ENCODE results near the gene UBIAD1.

The UBIAD1 gene

GRCh38 chr1:11252538-11252937, 20.5 kb upstream of the UBIAD1 start:
- no peak overlapping the region for H3K4me3 ChIP-seq (ENCODE audit: low read depth, low read length)
- H3K36me3 ChIP-seq (ENCODE audit: control insufficient read depth, insufficient read depth, low read length), result no peaks in the 10 kb centered on the region
- H3K4me1 ChIP-seq, result no peaks in the 10 kb centered on the region
- TF ChIP-seq CTCF (IDR thresholded peaks at IDR 0.05), result no peak
- no peaks in the 10 kb centered on the region for H3K27me3 ChIP-seq (ENCODE audit: control insufficient read depth, insufficient read depth, low read length)
- H3K9ac ChIP-seq, result no peak overlapping the region
- H3K4me2 ChIP-seq (ENCODE audit: low read length), result no peak overlapping the region
- H3K9me3 ChIP-seq (ENCODE audit: control insufficient read depth, low read length), result no peaks in the 10 kb centered on the region
- no peaks in the 10 kb centered on the region for H3K79me2 ChIP-seq
- H3K27ac ChIP-seq, result no peak overlapping the region
- H2AFZ ChIP-seq, result no peak overlapping the region

- no peak overlapping the region for H3K27ac ChIP-seq
- no peaks in the 10 kb centered on the region for H3K4me1 ChIP-seq
- no peak overlapping the region for H3K9ac ChIP-seq
- H3K9me3 ChIP-seq (ENCODE audit: control insufficient read depth, low read length), result no peaks in the 10 kb centered on the region
- no peaks in the 10 kb centered on the region for H3K79me2 ChIP-seq
- no peak overlapping the region for H2AFZ ChIP-seq
- no peak overlapping the region for H3K4me2 ChIP-seq (ENCODE audit: low read length)
- no peaks in the 10 kb centered on the region for H3K36me3 ChIP-seq (ENCODE audit: control insufficient read depth, insufficient read depth, low read length)
- no peak for TF ChIP-seq CTCF (IDR thresholded peaks at IDR 0.05)
- no peaks in the 10 kb centered on the region for H3K27me3 ChIP-seq (ENCODE audit: control insufficient read depth, insufficient read depth, low read length)
- no peak overlapping the region for H3K4me3 ChIP-seq (ENCODE audit: low read depth, low read length)
Observed at GRCh38 chr1:11253226-11253625, 19.8 kb upstream of the UBIAD1 start.

- H3K9ac ChIP-seq, result no peak overlapping the region
- H3K27me3 ChIP-seq (ENCODE audit: control insufficient read depth, insufficient read depth, low read length), result no peaks in the 10 kb centered on the region
- H3K9me3 ChIP-seq (ENCODE audit: control insufficient read depth, low read length), result no peaks in the 10 kb centered on the region
- H3K4me1 ChIP-seq, result no peaks in the 10 kb centered on the region
- H2AFZ ChIP-seq, result no peak overlapping the region
- no peak overlapping the region for H3K27ac ChIP-seq
- H3K36me3 ChIP-seq (ENCODE audit: control insufficient read depth, insufficient read depth, low read length), result no peaks in the 10 kb centered on the region
- no peak overlapping the region for H3K4me3 ChIP-seq (ENCODE audit: low read depth, low read length)
- peaks cover under 1% of the 10 kb centered on the region for H3K79me2 ChIP-seq
- H3K4me2 ChIP-seq (ENCODE audit: low read length), result no peak overlapping the region
- no peak for TF ChIP-seq CTCF (IDR thresholded peaks at IDR 0.05)
Observed at GRCh38 chr1:11256299-11256698, 16.7 kb upstream of the UBIAD1 start.

- H2AFZ ChIP-seq, result peak within 1 kb of the TSS; percentile 88
- H3K79me2 ChIP-seq, result peaks cover 9% of the 10 kb centered on the region
- H3K27me3 ChIP-seq (ENCODE audit: control insufficient read depth, insufficient read depth, low read length), result no peaks in the 10 kb centered on the region
- H3K4me3 ChIP-seq (ENCODE audit: low read depth, low read length), result peak within 1 kb of the TSS; percentile 81
- peak within 1 kb of the TSS; percentile 39 for H3K27ac ChIP-seq
- no peak for TF ChIP-seq CTCF (IDR thresholded peaks at IDR 0.05)
- peak within 1 kb of the TSS; percentile 87 for H3K9ac ChIP-seq
- H3K4me2 ChIP-seq (ENCODE audit: low read length), result peak within 1 kb of the TSS; percentile 85
- H3K36me3 ChIP-seq (ENCODE audit: control insufficient read depth, insufficient read depth, low read length), result no peaks in the 10 kb centered on the region
- no peaks in the 10 kb centered on the region for H3K4me1 ChIP-seq
- H3K9me3 ChIP-seq (ENCODE audit: control insufficient read depth, low read length), result no peaks in the 10 kb centered on the region
Observed at GRCh38 chr1:11262171-11263049, 10.6 kb upstream of the UBIAD1 start, which contains the start of gene MTOR. TSS of gene MTOR (minus strand) at chr1:11262551. CDS start at chr1:11259409, 3,142 bp downstream.
